ENCODE data around the gene RPL12.

DNA sequence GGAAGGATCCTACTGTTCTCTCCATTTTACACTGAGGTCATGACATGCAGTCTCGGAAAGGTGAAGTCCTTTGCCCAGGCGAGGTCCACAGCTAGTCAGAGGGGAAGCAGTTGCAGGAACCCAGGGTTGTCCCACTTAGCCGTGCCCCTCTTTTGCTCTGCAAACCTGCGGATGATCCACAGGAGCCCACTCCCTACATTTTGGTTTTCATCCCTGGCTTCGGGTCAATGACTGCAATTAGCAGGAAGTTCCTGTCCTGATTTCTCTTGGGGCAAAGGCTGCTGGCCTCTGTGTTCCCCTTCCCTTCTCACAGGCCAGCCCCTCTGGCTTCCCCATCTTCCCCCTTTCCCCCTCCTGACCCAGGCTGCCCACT, 52.9 kb downstream of the RPL12 start:
- TF ChIP-seq RAD21 (IDR thresholded peaks at IDR 0.05) (no peak), CTCF (IDR thresholded peaks at IDR 0.05; ENCODE audit: low read depth, low read length, missing input control) (no peak), SP1 (IDR thresholded peaks at IDR 0.05) (no peak), YY1 (IDR thresholded peaks at IDR 0.05) (no peak), TAF1 (conservative IDR thresholded peaks at IDR 0.05) (no peak), HNF4G (IDR thresholded peaks at IDR 0.05) (no peak), ZBTB33 (IDR thresholded peaks at IDR 0.05) (no peak), ATF3 (IDR thresholded peaks at IDR 0.05) (no peak), JUND (IDR thresholded peaks at IDR 0.05) (no peak), NR2F2 (IDR thresholded peaks at IDR 0.05) (no peak), FOXA2 (IDR thresholded peaks at IDR 0.05) (no peak), MAX (IDR thresholded peaks at IDR 0.05) (no peak)
- TF ChIP-seq, protein P1, sequence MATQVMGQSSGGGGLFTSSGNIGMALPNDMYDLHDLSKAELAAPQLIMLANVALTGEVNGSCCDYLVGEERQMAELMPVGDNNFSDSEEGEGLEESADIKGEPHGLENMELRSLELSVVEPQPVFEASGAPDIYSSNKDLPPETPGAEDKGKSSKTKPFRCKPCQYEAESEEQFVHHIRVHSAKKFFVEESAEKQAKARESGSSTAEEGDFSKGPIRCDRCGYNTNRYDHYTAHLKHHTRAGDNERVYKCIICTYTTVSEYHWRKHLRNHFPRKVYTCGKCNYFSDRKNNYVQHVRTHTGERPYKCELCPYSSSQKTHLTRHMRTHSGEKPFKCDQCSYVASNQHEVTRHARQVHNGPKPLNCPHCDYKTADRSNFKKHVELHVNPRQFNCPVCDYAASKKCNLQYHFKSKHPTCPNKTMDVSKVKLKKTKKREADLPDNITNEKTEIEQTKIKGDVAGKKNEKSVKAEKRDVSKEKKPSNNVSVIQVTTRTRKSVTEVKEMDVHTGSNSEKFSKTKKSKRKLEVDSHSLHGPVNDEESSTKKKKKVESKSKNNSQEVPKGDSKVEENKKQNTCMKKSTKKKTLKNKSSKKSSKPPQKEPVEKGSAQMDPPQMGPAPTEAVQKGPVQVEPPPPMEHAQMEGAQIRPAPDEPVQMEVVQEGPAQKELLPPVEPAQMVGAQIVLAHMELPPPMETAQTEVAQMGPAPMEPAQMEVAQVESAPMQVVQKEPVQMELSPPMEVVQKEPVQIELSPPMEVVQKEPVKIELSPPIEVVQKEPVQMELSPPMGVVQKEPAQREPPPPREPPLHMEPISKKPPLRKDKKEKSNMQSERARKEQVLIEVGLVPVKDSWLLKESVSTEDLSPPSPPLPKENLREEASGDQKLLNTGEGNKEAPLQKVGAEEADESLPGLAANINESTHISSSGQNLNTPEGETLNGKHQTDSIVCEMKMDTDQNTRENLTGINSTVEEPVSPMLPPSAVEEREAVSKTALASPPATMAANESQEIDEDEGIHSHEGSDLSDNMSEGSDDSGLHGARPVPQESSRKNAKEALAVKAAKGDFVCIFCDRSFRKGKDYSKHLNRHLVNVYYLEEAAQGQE (IDR thresholded peaks at IDR 0.05), result no peak
